ENCODE data around the gene S100A7A.

S100A7A gene

DNA sequence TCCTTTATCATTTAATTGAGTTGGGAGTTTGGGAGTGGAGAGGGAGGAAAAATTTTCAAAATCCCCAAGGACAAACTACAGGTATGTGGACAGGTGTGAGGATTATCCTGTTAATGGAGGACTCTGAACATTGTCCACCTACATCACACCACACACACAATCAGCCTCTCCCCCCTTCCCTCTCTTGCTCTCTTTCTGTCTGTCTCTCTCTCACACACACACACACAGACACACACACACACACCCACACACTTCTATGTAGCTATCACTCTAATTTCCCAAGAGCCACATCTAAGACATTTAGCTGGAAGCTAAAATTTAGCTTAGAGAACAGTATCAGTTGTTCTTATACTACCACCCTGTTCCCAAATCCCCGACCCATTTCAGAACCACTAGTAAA, 26.9 kb upstream of the S100A7A start:
- DNase-seq (ENCODE audit: insufficient read length, low spot score), result no peak
- FAIRE-seq, result no peak
- TF ChIP-seq, protein P1, sequence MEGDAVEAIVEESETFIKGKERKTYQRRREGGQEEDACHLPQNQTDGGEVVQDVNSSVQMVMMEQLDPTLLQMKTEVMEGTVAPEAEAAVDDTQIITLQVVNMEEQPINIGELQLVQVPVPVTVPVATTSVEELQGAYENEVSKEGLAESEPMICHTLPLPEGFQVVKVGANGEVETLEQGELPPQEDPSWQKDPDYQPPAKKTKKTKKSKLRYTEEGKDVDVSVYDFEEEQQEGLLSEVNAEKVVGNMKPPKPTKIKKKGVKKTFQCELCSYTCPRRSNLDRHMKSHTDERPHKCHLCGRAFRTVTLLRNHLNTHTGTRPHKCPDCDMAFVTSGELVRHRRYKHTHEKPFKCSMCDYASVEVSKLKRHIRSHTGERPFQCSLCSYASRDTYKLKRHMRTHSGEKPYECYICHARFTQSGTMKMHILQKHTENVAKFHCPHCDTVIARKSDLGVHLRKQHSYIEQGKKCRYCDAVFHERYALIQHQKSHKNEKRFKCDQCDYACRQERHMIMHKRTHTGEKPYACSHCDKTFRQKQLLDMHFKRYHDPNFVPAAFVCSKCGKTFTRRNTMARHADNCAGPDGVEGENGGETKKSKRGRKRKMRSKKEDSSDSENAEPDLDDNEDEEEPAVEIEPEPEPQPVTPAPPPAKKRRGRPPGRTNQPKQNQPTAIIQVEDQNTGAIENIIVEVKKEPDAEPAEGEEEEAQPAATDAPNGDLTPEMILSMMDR (IDR thresholded peaks at IDR 0.05; ENCODE audit: insufficient read depth, missing control alignments), result no peak

DNA sequence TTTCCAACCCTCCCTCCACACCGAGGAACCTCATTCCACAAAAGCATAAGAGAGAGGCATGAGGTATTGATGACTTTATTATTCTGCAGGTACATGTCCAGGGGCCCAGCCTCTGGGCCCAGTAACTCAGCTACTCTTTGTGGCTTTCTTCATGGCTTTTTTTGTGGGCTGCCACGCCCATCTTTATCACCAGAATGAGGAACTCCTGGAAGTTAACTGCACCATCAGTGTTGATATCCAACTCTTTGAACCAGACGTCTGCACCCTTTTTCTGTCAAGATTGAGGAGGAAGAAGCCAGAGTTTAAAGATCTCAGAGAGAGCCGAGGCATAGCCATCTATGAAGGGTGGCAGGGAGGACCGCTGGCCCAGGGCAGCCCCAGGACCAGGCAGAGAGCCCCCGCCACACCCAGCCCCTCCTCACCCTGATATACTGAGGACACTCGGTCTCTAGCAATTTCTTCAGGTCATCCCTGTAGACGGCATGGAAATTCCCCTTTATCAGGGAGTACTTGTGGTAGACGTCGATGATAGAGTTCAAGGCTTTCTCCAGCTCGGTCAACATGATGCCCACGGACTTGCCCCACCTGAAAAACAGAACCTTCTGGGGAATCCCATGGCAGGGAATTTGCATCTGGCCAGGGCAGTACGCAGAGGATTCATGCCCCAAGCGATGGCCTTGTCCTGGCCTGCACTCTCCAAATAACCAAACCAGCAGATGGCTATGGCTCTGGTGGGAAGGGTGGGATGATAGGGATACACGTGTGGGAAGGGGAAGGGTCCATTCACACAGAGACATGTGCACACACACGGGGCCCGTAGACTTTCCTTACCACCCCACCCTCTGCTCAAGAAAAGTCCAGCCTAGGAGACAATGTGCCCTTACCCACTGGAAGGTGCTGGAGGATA, 26.1 kb upstream of the S100A7A start:
- FAIRE-seq, result no peak
- TF ChIP-seq, protein P1 (IDR thresholded peaks at IDR 0.05; ENCODE audit: insufficient read depth, missing control alignments), result no peak
- DNase-seq (ENCODE audit: insufficient read length, low spot score), result no peak

DNA sequence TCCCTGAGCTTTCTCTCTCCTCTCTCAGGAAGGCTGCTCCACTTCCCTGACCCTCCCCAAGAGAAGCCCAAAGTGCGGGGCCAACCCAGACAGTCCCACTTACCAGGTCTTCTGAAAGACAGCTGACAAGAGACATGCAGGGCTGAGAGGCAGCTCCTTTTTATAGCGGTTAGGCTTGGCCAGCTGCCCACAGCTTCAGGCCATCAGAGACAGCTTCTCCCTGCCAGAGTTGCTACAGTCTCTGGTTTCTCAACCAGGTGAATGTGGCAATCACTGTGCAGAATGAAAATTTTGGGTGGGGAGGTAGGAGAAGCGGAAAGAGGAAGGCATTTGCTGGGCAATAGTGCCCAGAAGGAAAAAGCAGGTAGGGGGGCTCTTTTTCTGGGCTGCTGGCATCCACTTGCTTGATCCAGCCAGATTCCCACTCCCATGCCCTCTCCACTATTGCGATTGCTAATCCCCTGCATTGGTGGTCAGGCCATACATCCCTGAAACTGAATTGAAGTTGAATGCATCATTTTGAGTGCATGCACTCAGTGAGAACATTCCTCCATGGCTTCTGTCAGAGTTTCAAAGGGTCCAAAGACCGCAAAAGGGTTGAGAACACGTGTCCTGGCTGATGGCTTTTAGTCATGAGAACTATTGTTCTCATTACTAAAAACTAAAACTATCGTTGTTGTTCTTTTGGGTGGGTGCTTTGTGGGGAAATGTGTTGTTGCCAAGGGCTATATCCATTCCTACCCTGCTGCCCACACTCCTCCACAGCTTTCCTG, 25.2 kb upstream of the S100A7A start, which contains the start of gene S100A8:
Gene S100A8, minus strand, starts transcription at position 136 of the 773 bp plus-strand sequence. CDS start 538 bp downstream, outside the sequence.
- DNase-seq (ENCODE audit: insufficient read length, low spot score), result no peak
- FAIRE-seq, result no peak
- TF ChIP-seq, protein P1 (IDR thresholded peaks at IDR 0.05; ENCODE audit: insufficient read depth, missing control alignments), result no peak

DNA sequence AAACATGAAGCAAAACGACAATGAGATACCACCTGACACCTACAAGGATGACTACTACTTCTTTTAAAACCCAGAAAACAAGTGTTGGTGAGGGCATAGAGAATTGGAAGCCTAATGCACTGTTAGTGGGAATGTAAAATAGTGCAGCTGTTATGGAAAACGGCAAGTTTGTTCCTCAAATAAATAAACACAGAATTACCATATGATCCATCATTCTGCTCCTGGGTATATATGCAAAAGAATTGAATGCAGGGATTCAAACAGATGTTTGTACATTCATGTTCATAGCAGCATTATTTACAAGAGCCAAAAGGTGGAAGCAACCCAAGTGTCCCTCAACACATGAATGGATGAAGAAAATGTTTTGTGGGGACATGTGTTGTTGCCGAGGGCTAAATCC, 24.1 kb upstream of the S100A7A start:
- DNase-seq (ENCODE audit: insufficient read length, low spot score), result no peak
- TF ChIP-seq, protein P1 (IDR thresholded peaks at IDR 0.05; ENCODE audit: insufficient read depth, missing control alignments), result no peak
- FAIRE-seq, result no peak

DNA sequence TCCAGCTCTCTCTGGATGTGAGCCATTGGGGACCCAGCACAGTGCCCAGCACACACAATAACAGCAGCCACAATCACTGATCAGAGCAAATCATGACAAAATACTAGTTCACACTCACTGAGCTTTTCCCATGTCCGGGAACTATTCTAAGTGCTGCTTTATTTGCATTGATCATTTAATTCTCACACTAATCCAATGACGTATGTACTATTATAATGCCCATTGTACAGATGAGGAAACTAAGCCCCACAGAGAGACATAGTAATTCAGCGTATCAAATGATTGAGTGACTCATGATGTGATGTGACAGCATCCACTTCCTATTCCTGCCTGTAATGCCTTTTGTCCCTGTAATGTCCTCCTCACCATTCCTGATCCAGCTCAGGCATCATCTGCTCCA, 23.5 kb upstream of the S100A7A start:
- DNase-seq (ENCODE audit: insufficient read length, low spot score) (no peak), FAIRE-seq (no peak)
- TF ChIP-seq, protein P1 (IDR thresholded peaks at IDR 0.05; ENCODE audit: insufficient read depth, missing control alignments), result no peak

DNA sequence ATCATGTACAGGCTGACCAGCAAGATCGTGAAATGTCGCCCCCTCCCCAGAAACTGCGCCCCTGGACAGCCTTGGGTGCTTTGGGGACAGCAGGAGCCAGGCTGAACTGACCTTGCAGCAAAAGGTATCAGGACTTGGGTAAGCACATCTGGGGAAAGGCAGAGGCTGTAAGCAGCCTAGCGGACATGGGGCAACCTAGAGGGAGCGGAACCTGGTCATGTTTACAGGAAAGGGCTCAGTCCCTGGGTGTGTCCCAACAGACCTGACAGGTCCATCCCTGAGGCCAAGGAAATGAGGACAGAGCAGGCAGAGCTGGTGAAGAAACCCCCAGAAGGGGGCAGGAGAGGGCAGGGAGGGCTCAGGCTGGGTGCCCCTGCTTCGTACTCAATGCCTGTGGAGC, 22.4 kb upstream of the S100A7A start:
- no peak for FAIRE-seq

More for the DNA sequence above, 22.4 kb upstream of the S100A7A start:
- TF ChIP-seq, protein P1 (IDR thresholded peaks at IDR 0.05; ENCODE audit: insufficient read depth, missing control alignments), result no peak
- DNase-seq (ENCODE audit: insufficient read length, low spot score), result no peak

All from D721Med (cell line).